Raji (cell line): Measurements from ENCODE around the gene CFAP57.

Experiments used
- POLR2A ChIP-seq: IDR thresholded peaks from 2 replicates; pipeline ENCODE4 v1.6.1; 2011; ENCODE audit warnings: low read depth, low read length, control low read depth; ENCODE audit not compliant: insufficient read depth

The CFAP57 gene

DNA sequence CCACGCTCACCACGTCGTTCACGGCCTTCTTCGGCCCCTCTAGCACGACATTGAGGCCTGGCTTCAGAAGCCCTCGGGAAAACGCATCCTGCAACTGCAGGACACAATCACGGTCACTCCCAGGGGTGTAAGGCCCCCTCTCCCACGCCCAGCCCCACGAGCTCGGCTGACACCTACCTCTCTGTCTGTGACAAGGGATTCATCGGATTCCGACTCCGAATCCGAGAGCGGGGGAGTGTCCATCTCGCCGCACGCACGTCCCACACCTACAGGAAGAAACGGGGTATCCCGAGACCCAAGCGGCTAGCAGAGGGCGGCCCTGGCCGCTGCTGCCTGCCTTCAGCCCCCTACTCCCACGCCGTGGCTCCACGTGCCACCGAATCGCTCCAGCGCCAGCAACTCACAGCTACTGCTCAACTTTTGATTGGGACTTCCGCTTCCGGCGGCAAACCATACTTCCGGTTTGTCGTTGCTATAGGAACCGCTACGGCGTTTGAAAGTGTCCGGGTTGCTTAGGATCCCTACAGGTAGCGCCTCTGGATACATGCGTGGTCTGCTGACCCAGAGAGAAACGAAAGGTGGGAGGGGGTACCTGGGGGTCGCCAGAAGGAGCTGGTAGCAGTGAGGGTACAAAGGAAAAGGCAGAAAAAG lies at the start of gene CFAP57, which contains the start of gene EBNA1BP2:
Gene CFAP57 (plus strand): TSS at position 455 of the 651 bp plus-strand sequence. CDS start 424 bp downstream, outside the sequence.
Gene EBNA1BP2 (minus strand): TSS at position 415 of the 651 bp plus-strand sequence. CDS start 172 bp downstream, at position 243.
- TF ChIP-seq POLR2A = peak; percentile 95

GRCh38 chr1:43123031-43123430 lies 49.1 kb upstream of the CFAP57 start:
- TF ChIP-seq POLR2A = no peak

- no peak for TF ChIP-seq POLR2A
Observed at GRCh38 chr1:43128816-43129215, 43.3 kb upstream of the CFAP57 start.

- TF ChIP-seq POLR2A = no peak
Observed at GRCh38 chr1:43129426-43129825, 42.7 kb upstream of the CFAP57 start.

DNA sequence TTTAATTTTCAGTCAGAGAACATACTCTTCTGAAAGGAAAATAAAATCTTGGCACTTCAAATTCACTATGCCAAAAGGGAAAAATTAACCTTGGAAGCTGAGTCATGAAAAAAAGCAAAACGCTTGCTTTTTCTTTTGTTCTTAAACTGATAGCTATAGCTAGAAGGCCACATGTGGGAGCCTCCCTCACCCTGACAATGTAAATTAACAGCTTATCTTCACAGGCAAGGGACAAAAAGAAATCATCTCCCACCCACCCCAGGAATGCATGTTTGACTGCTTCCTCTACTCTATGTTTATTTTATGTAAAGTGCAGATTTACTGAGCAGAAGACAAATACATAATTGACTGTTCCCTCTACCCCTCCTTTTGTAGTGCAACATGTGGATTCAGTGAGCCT lies 38.1 kb upstream of the CFAP57 start:
- no peak for TF ChIP-seq POLR2A

DNA sequence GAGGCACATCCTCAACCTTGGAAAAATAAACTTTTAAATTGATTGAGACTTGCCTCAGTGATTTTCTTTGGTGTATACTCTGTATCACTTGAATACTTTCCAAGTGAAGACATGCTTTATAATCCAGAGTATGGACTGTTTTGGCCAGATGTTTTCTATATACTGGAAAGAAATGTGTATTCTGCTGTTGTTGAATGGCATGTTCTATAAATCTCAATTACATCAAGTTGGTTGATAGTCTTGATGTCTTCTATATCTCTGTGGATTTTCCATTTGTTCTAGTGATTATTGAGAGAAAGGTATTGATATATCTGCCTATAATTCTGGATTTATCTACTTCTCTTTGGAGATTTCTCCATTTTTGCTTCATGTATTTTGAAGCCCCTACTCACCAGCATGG lies 37.5 kb upstream of the CFAP57 start:
- TF ChIP-seq POLR2A = no peak

GRCh38 chr1:43135857-43136781 lies 36.0 kb upstream of the CFAP57 start:
- no peak for TF ChIP-seq POLR2A

DNA sequence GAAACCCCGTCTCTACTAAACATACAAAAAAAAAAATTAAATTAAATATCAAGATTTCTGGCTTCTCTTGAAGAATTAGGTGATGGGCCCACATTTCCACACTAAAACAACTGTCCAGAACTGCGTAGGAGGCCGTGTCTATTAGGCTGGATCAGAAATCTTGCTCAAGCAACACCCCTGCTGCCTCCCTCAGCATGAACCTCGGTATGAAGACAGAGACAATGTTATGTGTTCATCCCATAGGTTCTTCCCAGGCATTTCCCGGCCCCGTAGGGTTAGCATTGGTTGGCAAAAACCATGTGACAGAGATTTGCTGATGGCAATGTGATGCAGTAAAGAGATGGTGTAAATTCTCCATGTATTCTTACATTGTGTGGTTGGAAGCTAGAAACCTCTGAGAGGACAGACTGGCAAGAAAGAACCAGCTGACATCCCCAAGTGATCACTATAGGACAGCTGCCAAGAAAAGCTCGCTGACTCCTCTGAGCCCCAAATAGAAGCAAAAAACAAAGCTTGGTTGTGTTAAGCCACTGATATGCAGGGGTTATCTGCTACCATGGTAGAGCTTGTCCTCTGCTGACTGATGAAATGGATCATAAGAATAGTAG lies 34.6 kb upstream of the CFAP57 start:
- TF ChIP-seq POLR2A = no peak

GRCh38 chr1:43140010-43140409 lies 32.1 kb upstream of the CFAP57 start:
- TF ChIP-seq POLR2A = no peak

- TF ChIP-seq POLR2A = no peak
Observed at GRCh38 chr1:43140583-43140982, 31.5 kb upstream of the CFAP57 start.

GRCh38 chr1:43143441-43143888 lies 28.7 kb upstream of the CFAP57 start:
- no peak for TF ChIP-seq POLR2A

- no peak for TF ChIP-seq POLR2A
Observed at GRCh38 chr1:43144237-43144636, 27.9 kb upstream of the CFAP57 start.

- no peak for TF ChIP-seq POLR2A
Observed at GRCh38 chr1:43147625-43148327, 24.4 kb upstream of the CFAP57 start.

DNA sequence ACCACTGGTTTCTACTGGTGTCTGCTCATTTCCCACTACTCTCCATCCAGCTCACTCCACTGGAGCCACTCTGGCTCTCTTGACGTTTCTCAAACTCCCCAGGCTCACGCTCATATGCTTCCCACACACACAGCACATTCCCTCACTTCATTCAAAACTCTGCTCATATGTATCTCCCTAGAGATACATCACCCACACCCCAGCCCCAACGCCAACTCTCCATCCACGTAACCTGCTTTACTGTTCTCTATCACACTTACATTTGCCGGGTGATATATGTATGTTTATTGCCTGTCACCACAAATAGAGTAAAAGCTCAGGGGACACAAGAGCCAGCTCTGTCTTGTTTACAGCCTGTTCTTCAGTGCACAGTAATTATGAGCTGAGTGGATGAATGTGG lies 22.2 kb upstream of the CFAP57 start:
- no peak for TF ChIP-seq POLR2A

GRCh38 chr1:43152866-43153265 lies 19.3 kb upstream of the CFAP57 start:
- no peak for TF ChIP-seq POLR2A

GRCh38 chr1:43153443-43153842 lies 18.7 kb upstream of the CFAP57 start:
- TF ChIP-seq POLR2A = no peak

DNA sequence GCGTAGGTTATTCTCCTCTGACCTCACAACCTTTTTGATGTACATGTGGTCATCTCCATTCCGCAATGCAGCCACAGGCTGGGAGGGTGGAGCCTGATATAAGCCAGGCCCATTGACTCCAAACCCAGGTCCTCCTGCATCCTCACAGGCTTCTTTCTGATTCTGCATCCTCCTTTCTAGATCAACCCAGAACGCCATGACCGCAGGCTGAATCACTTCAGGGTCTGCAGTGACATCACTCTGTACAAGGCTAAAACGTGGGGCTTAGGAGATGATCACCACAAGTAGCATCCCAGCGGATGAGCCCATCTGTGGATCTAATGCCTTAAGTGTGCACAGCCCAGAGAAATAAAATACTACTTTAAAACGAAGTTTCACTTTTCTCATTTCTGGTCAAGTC lies 16.1 kb upstream of the CFAP57 start:
- TF ChIP-seq POLR2A = no peak
